PFSK-1 (cell line): ENCODE results near the gene COL23A1.

Experiments used
- FOXP2 ChIP-seq: optimal IDR thresholded peaks from 2 replicates; pipeline ENCODE3; 2011; ENCODE audit warnings: borderline replicate concordance, control low read depth, inconsistent platforms; ENCODE audit not compliant: insufficient read depth; ENCODE audit errors: extremely low read length, extremely low read depth
- POLR2AphosphoS5 ChIP-seq: IDR thresholded peaks from 2 replicates; pipeline ENCODE4 v1.6.1; 2012; ENCODE audit warnings: low read depth, mild to moderate bottlenecking, control low read depth, low read length, moderate library complexity
- REST ChIP-seq, 2 experiments: IDR thresholded peaks; 2 replicates each; pipeline versions ENCODE4 v1.6.1 to v1.8.0; 2011 to 2012; ENCODE audit warnings: low read depth in 2 of 2, low read length in 2 of 2, control low read depth in 1 of 2, inconsistent platforms in 1 of 2, mild to moderate bottlenecking in 1 of 2, moderate library complexity in 1 of 2; ENCODE audit not compliant: insufficient read depth in 1 of 2
- SIN3A ChIP-seq: IDR thresholded peaks from 2 replicates; pipeline ENCODE4 v1.6.1; 2012; ENCODE audit warnings: mild to moderate bottlenecking, low read length, moderate library complexity, borderline replicate concordance; ENCODE audit not compliant: insufficient read depth
- TAF1 ChIP-seq: IDR thresholded peaks from 2 replicates; pipeline ENCODE4 v1.6.1; 2012; ENCODE audit warnings: low read length, control low read depth, borderline replicate concordance; ENCODE audit not compliant: insufficient read depth

The COL23A1 gene

GRCh38 chr5:178630475-178630930 lies 40.3 kb upstream of the COL23A1 start:
- TF ChIP-seq POLR2AphosphoS5 = no peak
- TF ChIP-seq FOXP2 = no peak
- no peak for TF ChIP-seq SIN3A
- no peak for TF ChIP-seq TAF1
- no peak for TF ChIP-seq REST (IDR thresholded peaks at IDR 0.05; ENCODE audit: insufficient read depth in 1 of 2, low read depth in 2 of 2, low read length in 2 of 2)

GRCh38 chr5:178627259-178627598 lies 37.0 kb upstream of the COL23A1 start:
- TF ChIP-seq TAF1 = no peak
- no peak for TF ChIP-seq POLR2AphosphoS5
- no peak for TF ChIP-seq SIN3A
- TF ChIP-seq REST (IDR thresholded peaks at IDR 0.05; ENCODE audit: insufficient read depth in 1 of 2, low read depth in 2 of 2, low read length in 2 of 2) = no peak
- TF ChIP-seq FOXP2 = no peak

DNA sequence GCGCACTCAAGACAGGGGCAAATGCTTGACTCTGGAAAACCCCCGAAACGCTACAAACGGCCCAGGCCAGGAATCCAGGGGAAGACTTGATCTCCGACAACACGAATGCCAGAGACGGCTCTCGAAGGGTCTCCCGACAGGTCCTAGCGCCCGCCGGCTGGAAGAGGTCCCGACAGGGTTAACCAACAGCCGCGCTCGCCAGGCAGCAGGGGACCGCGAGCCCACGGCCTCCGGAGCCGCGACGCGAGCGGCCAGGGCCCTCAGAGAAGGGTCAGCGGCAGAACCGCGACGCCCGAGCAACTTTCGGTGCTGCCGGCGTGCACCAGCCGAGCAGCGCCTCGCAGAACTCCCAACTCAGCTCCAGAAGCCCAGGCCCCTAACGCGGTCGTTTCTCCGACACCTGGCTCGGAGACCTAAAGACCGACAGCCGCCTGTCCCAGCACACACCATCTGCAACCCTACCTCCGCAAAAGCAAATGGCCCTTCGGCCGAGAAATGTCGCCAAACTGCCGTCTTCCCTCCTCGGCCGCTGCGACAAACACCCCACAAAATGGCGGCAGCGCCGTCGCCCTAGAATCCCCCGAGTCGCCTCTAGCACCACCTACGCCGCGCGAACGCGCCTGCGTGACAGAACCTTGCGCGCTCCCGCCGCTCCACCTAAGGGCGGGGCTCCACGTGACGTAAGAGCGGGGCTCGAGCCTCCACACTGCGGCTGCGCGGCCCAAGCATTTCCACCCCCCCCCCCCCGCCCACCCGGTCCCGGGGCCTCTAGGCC lies 36.5 kb upstream of the COL23A1 start, which contains the start of gene CLK4:
TSS of gene CLK4 (minus strand) at position 567 of the 775 bp plus-strand sequence. CDS start 3,634 bp downstream, outside the sequence.
- TF ChIP-seq POLR2AphosphoS5 (peak; percentile 63; the same call in 1 of the 2 replicates), FOXP2 (peak; percentile 61), TAF1 (no peak)

DNA sequence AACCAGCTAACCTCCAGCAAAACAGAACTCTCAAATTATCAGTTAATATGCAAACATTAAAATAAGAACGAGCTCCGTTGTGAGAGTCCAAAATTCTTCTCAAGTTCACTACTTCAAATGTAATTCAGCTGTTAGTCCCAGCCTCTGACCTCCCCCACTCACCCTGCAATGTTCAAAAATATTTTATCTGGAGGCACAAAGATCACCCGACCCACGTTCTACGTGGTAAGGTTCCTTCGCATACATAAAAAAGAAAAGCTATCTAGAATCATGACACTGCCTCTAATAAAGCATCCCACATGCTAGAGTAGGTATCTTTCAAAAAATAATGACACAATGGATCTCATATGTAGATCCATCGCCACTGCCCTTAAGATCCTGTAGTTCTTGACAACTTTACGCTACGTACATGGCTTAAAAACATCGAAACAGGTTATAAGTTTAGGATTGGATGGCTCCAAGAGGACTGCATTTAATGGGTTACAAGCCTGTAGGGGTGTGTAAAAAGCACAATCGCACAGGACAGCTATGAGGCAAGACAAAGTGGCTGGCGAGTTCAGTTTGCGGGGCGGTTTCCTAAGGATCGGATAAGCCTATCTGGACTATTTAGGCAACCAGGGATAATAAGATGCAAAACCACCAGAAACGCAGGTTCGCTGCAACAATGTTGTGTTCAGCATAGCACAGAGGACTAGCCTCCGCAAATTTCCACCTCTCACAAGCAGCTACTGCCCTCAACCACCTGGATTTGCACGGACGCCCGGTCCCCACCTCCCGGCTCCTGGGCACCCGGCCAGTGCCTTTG lies 35.7 kb upstream of the COL23A1 start:
- TF ChIP-seq FOXP2 = no peak
- no peak for TF ChIP-seq SIN3A
- TF ChIP-seq REST (IDR thresholded peaks at IDR 0.05; ENCODE audit: insufficient read depth in 1 of 2, low read depth in 2 of 2, low read length in 2 of 2) = no peak
- TF ChIP-seq TAF1 = no peak
- no peak for TF ChIP-seq POLR2AphosphoS5

GRCh38 chr5:178624631-178625546 lies 34.7 kb upstream of the COL23A1 start:
- TF ChIP-seq SIN3A (no peak), REST (IDR thresholded peaks at IDR 0.05; ENCODE audit: insufficient read depth in 1 of 2, low read depth in 2 of 2, low read length in 2 of 2) (no peak), FOXP2 (no peak), TAF1 (no peak), POLR2AphosphoS5 (no peak)
